B cell (primary cell): Measurements from ENCODE around the gene ANKRD52.

ENCODE experiments used
- CTCF ChIP-seq: fragments of 200-600 bp; IDR thresholded peaks from one replicate; pipeline ENCODE4 v1.8.0; 2022; ENCODE audit warnings: antibody characterized with exemption, mild to moderate bottlenecking
- EZH2 ChIP-seq: IDR thresholded peaks from 2 replicates; pipeline ENCODE4 v1.6.1; 2012; ENCODE audit warnings: borderline replicate concordance, low read depth, mild to moderate bottlenecking, moderate library complexity, low read length; ENCODE audit not compliant: insufficient read depth, poor library complexity, severe bottlenecking

GRCh38 chr12:56244494-56244893 is 13.7 kb downstream of the ANKRD52 start:
- TF ChIP-seq CTCF (no peak), EZH2 (no peak)
